Tibial artery (tissue), 4 donors: ENCODE data around the gene TMEM109.
A peak's percentile ranks its signal among the peaks of the same experiment; 100 is the strongest.

Source experiments
- DNase-seq, 2 donors: peaks; one replicate each; pipeline ENCODE4 v3.0.0-alpha.2; 2019
- H3K27ac ChIP-seq, 2 donors: fragments of 200-600 bp; sonication (generic) in 1 of 2; 1 replicate in 1 of 2; 2 replicates in 1 of 2; pipeline ENCODE4 v1.5.1; 2018 to 2019; ENCODE audit warnings: mild to moderate bottlenecking in 1 of 2
- H3K27me3 ChIP-seq, 2 donors: fragments of 200-600 bp; sonication (generic) in 1 of 2; one replicate each; pipeline versions ENCODE4 v1.5.1 to v1.6.0; 2016 to 2019
- H3K36me3 ChIP-seq, 3 donors: fragments of 200-600 bp; sonication (generic) in 2 of 3; one replicate each; pipeline ENCODE4 v1.5.1; 2016 to 2019; ENCODE audit warnings: mild to moderate bottlenecking in 2 of 3
- H3K4me1 ChIP-seq, 4 donors: fragments of 200-600 bp; sonication (generic) in 2 of 4; 1 replicate in 3 of 4; 2 replicates in 1 of 4; pipeline ENCODE4 v1.5.1; 2016 to 2019
- H3K4me3 ChIP-seq, 2 donors: fragments of 200-600 bp; sonication (generic) in 1 of 2; 1 replicate in 1 of 2; 2 replicates in 1 of 2; pipeline ENCODE4 v1.5.1; 2018 to 2019; ENCODE audit warnings: mild to moderate bottlenecking in 2 of 2
- H3K9me3 ChIP-seq, 3 donors: fragments of 200-600 bp; sonication (generic) in 1 of 3; one replicate each; pipeline ENCODE4 v1.5.1; 2016 to 2019
- intact Hi-C: fragments of 100-400 bp; cut with DNase I; formaldehyde crosslinking; loops from one replicate; pipeline ENCODE4 v1.15.0; 2023; ENCODE audit warnings: low total_unique reads
- TF ChIP-seq, protein P1 (sequence below), 2 experiments: fragments of 200-600 bp in 1 of 2; fragments of 450-650 bp in 1 of 2; IDR thresholded peaks; one replicate each; pipeline ENCODE4 v1.5.1; 2017 to 2019; ENCODE audit warnings: antibody characterized with exemption in 2 of 2, mild to moderate bottlenecking in 1 of 2, moderate library complexity in 1 of 2

The TMEM109 gene

DNA sequence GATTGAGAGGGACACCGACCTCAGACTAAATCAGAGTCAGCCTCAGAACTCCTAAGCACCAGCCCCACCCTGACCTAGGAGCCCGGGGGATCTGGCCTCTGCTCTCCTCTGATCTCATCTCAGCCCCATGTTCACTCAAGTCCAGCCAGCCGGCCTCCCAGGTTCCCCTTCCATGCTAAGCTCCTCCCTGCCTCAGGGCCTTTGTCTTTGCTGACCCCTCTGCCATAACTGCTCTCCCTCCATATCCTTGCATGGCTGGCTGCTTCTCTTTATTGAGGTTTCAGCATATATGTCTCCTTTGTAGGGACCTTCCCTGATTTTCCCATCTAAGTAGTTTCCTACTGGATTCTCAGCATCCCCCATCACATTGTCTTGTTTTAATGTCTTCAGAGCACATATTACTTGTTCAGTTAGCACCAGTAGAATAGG, 38.8 kb downstream of the TMEM109 start:
- no peaks in the 10 kb centered on the region for H3K9me3 ChIP-seq
- no peaks in the 10 kb centered on the region for H3K27me3 ChIP-seq
- H3K36me3 ChIP-seq, result no peaks in the 10 kb centered on the region
- peak overlapping the region; percentile 60 for H3K4me3 ChIP-seq
- intact Hi-C loops, result no loop called here
- DNase-seq, result no peak
- peak overlapping the region; percentile 78 to 81 for H3K27ac ChIP-seq
- H3K4me1 ChIP-seq, result peaks cover 0 to 25% (median 6%) of the 10 kb centered on the region in 4 donors
- TF ChIP-seq, protein P1, sequence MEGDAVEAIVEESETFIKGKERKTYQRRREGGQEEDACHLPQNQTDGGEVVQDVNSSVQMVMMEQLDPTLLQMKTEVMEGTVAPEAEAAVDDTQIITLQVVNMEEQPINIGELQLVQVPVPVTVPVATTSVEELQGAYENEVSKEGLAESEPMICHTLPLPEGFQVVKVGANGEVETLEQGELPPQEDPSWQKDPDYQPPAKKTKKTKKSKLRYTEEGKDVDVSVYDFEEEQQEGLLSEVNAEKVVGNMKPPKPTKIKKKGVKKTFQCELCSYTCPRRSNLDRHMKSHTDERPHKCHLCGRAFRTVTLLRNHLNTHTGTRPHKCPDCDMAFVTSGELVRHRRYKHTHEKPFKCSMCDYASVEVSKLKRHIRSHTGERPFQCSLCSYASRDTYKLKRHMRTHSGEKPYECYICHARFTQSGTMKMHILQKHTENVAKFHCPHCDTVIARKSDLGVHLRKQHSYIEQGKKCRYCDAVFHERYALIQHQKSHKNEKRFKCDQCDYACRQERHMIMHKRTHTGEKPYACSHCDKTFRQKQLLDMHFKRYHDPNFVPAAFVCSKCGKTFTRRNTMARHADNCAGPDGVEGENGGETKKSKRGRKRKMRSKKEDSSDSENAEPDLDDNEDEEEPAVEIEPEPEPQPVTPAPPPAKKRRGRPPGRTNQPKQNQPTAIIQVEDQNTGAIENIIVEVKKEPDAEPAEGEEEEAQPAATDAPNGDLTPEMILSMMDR (IDR thresholded peaks at IDR 0.05), result no peak

GRCh38 chr11:60953781-60954180, 39.8 kb downstream of the TMEM109 start:
- TF ChIP-seq, protein P1 (IDR thresholded peaks at IDR 0.05), result no peak
- H3K36me3 ChIP-seq, result no peaks in the 10 kb centered on the region
- intact Hi-C loops, result no loop called here
- no peak overlapping the region for H3K4me3 ChIP-seq
- peaks cover 0 to 25% (median 6%) of the 10 kb centered on the region in 4 donors for H3K4me1 ChIP-seq
- no peaks in the 10 kb centered on the region for H3K27me3 ChIP-seq
- peak overlapping the region in 1 of 2 donors; percentile 12 for H3K27ac ChIP-seq
- no peaks in the 10 kb centered on the region for H3K9me3 ChIP-seq
- no peak for DNase-seq

GRCh38 chr11:60954421-60954820, 40.5 kb downstream of the TMEM109 start:
- H3K4me1 ChIP-seq, result peaks cover 0 to 25% (median 6%) of the 10 kb centered on the region in 4 donors
- H3K4me3 ChIP-seq, result no peak overlapping the region

GRCh38 chr11:60955571-60955970, 41.6 kb downstream of the TMEM109 start:
- H3K4me3 ChIP-seq, result no peak overlapping the region
- no peak overlapping the region for H3K27ac ChIP-seq
- H3K27me3 ChIP-seq, result no peaks in the 10 kb centered on the region
- DNase-seq, result no peak
- H3K9me3 ChIP-seq, result no peaks in the 10 kb centered on the region
- peaks cover 0 to 16% (median 3%) of the 10 kb centered on the region in 4 donors for H3K4me1 ChIP-seq
- H3K36me3 ChIP-seq, result no peaks in the 10 kb centered on the region
- intact Hi-C loops, result no loop called here
- TF ChIP-seq, protein P1 (IDR thresholded peaks at IDR 0.05), result no peak

More at GRCh38 chr11:60954421-60954820, 40.5 kb downstream of the TMEM109 start:
- no peaks in the 10 kb centered on the region for H3K9me3 ChIP-seq
- no peak overlapping the region for H3K27ac ChIP-seq
- TF ChIP-seq, protein P1 (IDR thresholded peaks at IDR 0.05), result no peak
- DNase-seq, result no peak
- no peaks in the 10 kb centered on the region for H3K36me3 ChIP-seq
- H3K27me3 ChIP-seq, result no peaks in the 10 kb centered on the region
- intact Hi-C loops, result no loop called here

GRCh38 chr11:60957188-60957587, 43.2 kb downstream of the TMEM109 start:
- TF ChIP-seq, protein P1 (IDR thresholded peaks at IDR 0.05), result no peak

DNA sequence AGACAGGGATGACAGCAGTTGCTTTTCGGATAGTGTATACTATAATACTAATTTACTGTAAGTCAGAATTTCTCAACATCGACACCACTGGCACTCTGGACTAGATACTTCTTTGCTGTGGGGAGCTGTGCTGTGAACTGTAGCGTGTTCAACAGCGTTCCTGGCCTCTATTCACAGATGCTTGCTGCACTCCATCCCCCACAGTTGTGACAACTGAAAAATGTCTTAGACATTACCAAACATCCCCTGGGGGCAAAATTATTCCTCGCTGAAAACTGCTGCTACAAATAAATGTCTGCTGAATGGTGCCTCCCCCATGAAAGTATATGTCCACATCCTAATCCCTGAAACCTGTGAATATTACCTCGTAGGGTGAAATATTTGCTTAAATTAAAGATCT, 45.5 kb downstream of the TMEM109 start:
- Histone ChIP-seq H3K4me3 (no peak overlapping the region), H3K9me3 (no peaks in the 10 kb centered on the region), H3K36me3 (no peaks in the 10 kb centered on the region), H3K4me1 (no peaks in the 10 kb centered on the region), H3K27me3 (peaks cover 0 to under 1% of the 10 kb centered on the region in 2 donors), H3K27ac (no peak overlapping the region)
- TF ChIP-seq, protein P1 (IDR thresholded peaks at IDR 0.05), result no peak
- no peak for DNase-seq
- intact Hi-C loops, result no loop called here

More at GRCh38 chr11:60957188-60957587, 43.2 kb downstream of the TMEM109 start:
- H3K27me3 ChIP-seq, result no peaks in the 10 kb centered on the region
- peaks cover 0 to 3% (median 0%) of the 10 kb centered on the region in 4 donors for H3K4me1 ChIP-seq
- H3K36me3 ChIP-seq, result no peaks in the 10 kb centered on the region
- intact Hi-C loops, result no loop called here
- H3K4me3 ChIP-seq, result no peak overlapping the region
- no peak for DNase-seq
- no peaks in the 10 kb centered on the region for H3K9me3 ChIP-seq
- H3K27ac ChIP-seq, result no peak overlapping the region
